Esophagus squamous epithelium (tissue), 5 donors: ENCODE measurements around the gene TSC1. TPM values are rescaled to one million over a fixed set of nuclear protein-coding genes. Genes with fewer than 3 reads are reported as not detected.

ENCODE experiments used
- DNase-seq: peaks from one replicate; lab custom pipeline; 2025; lab: John Stamatoyannopoulos, UW
- H3K27ac ChIP-seq, 4 donors: fragments of 200-600 bp; sonication (generic); one replicate each; pipeline ENCODE4 v1.5.1; 2016 to 2019; ENCODE audit warnings: mild to moderate bottlenecking in 1 of 4
- H3K27me3 ChIP-seq, 4 donors: fragments of 200-600 bp; sonication (generic); 1 replicate in 3 of 4; 2 replicates in 1 of 4; pipeline versions ENCODE4 v1.5.1 to v1.6.0; 2017 to 2021; ENCODE audit warnings: antibody characterized with exemption in 1 of 4
- H3K36me3 ChIP-seq, 3 donors: fragments of 200-600 bp; sonication (generic); one replicate each; pipeline ENCODE4 v1.5.1; 2016 to 2019
- H3K4me1 ChIP-seq, 3 donors: fragments of 200-600 bp; sonication (generic); one replicate each; pipeline ENCODE4 v1.5.1; 2017 to 2019
- H3K4me3 ChIP-seq, 4 donors: fragments of 200-600 bp; sonication (generic); 1 replicate in 3 of 4; 2 replicates in 1 of 4; pipeline ENCODE4 v1.5.1; 2016 to 2019; ENCODE audit warnings: mild to moderate bottlenecking in 2 of 4, moderate library complexity in 1 of 4
- H3K9me3 ChIP-seq, 3 donors: fragments of 200-600 bp; sonication (generic); one replicate each; pipeline ENCODE4 v1.5.1; 2016 to 2019
- CTCF ChIP-seq, 6 experiments: fragments of 450-650 bp in 4 of 6; fragments of 200-600 bp in 2 of 6; sonication (generic) in 2 of 6; IDR thresholded peaks; one replicate each; pipeline ENCODE4 v1.5.1; 2016 to 2019; ENCODE audit warnings: antibody characterized with exemption in 6 of 6, mild to moderate bottlenecking in 4 of 6, moderate library complexity in 4 of 6
- POLR2A ChIP-seq, 4 donors: fragments of 450-650 bp; IDR thresholded peaks; one replicate each; pipeline ENCODE4 v1.6.1; 2017; ENCODE audit warnings: antibody characterized with exemption in 4 of 4, mild to moderate bottlenecking in 4 of 4, moderate library complexity in 3 of 4
- WGBS, 2 donors: methylation state at CpG; one replicate each; pipeline ENCODE4 v1.1.5; 2018; 5-methylcytosine and 5-hydroxymethylcytosine counted together
- intact Hi-C: fragments of 100-400 bp; cut with DNase I; formaldehyde crosslinking; loops from one replicate; pipeline ENCODE4 v1.15.0; 2022
- total RNA-seq, 4 donors: library from RNA; depleted of rRNA; stranded (reverse); fragments of >200 nt; gene quantifications; one replicate each; pipeline ENCODE4 v1.1.0, GENCODE V29; 2016
- donor health status: DM: yes; HTN: yes; CAD: no.

The TSC1 gene
- total RNA-seq, 4 donors from 2014 or later, result 18.8 to 38.7 (median 25.7) TPM

GRCh38 chr9:132945186-132946130 is 1.0 kb upstream of the TSC1 start:
- Histone ChIP-seq H3K4me1 (peaks cover 9 to 42% (median 22%) of the 10 kb centered on the region in 3 donors), H3K27ac (peak overlapping the region; percentile 91 to 98 (median 97)), H3K4me3 (peak overlapping the region; percentile 88 to 99 (median 96)), H3K36me3 (no peaks in the 10 kb centered on the region), H3K9me3 (no peaks in the 10 kb centered on the region), H3K27me3 (no peaks in the 10 kb centered on the region)
- TF ChIP-seq CTCF (IDR thresholded peaks at IDR 0.05), result no peak
- TF ChIP-seq POLR2A (IDR thresholded peaks at IDR 0.05), result no peak
- WGBS, 2 donors, result 74 to 82% methylated on average over 18 to 19 of the region's 23 CpGs
- intact Hi-C loops, result no loop called here
- no peak for DNase-seq

GRCh38 chr9:132943651-132944293 is 644 bp downstream of the TSC1 start:
- H3K36me3 ChIP-seq, result no peaks in the 10 kb centered on the region
- H3K27ac ChIP-seq, result peak overlapping the region; percentile 91 to 98 (median 97)
- 2 to 3% methylated on average over 11 to 15 of the region's 25 CpGs for WGBS, 2 donors
- TF ChIP-seq POLR2A (IDR thresholded peaks at IDR 0.05) (no peak), CTCF (IDR thresholded peaks at IDR 0.05) (no peak)
- H3K9me3 ChIP-seq, result no peaks in the 10 kb centered on the region
- DNase-seq, result no peak
- H3K27me3 ChIP-seq, result no peaks in the 10 kb centered on the region
- H3K4me1 ChIP-seq, result peaks cover 9 to 42% (median 22%) of the 10 kb centered on the region in 3 donors
- intact Hi-C loops, result no loop called here
- peak overlapping the region; percentile 88 to 99 (median 96) for H3K4me3 ChIP-seq

GRCh38 chr9:132942541-132943182 is 1.8 kb downstream of the TSC1 start:
- H3K27ac ChIP-seq, result no peak overlapping the region
- intact Hi-C loops, result no loop called here
- no peak for TF ChIP-seq CTCF (IDR thresholded peaks at IDR 0.05)
- no peak for TF ChIP-seq POLR2A (IDR thresholded peaks at IDR 0.05)
- H3K27me3 ChIP-seq, result no peaks in the 10 kb centered on the region
- WGBS, 2 donors, result 26 to 31% methylated on average over 5 of the region's 5 CpGs
- no peak for DNase-seq
- no peaks in the 10 kb centered on the region for H3K9me3 ChIP-seq
- peaks cover 9 to 43% (median 22%) of the 10 kb centered on the region in 3 donors for H3K4me1 ChIP-seq
- peak overlapping the region in 1 of 4 donors; percentile 88 for H3K4me3 ChIP-seq
- H3K36me3 ChIP-seq, result no peaks in the 10 kb centered on the region

GRCh38 chr9:132939169-132939568 is 5.2 kb downstream of the TSC1 start:
- Histone ChIP-seq H3K9me3 (no peaks in the 10 kb centered on the region), H3K4me1 (peaks cover 9 to 33% (median 13%) of the 10 kb centered on the region in 3 donors), H3K27ac (no peak overlapping the region), H3K27me3 (no peaks in the 10 kb centered on the region), H3K36me3 (peaks cover 0 to 9% (median 0%) of the 10 kb centered on the region in 3 donors), H3K4me3 (no peak overlapping the region)
- TF ChIP-seq CTCF (IDR thresholded peaks at IDR 0.05), result no peak
- TF ChIP-seq POLR2A (IDR thresholded peaks at IDR 0.05), result no peak
- WGBS, 2 donors, result 83 to 89% methylated on average over 1 of the region's 1 CpG
- intact Hi-C loops, result no loop called here
- DNase-seq, result no peak
